B cell (primary cell): ENCODE results near the gene RSBN1. TPM values are rescaled to one million over a fixed set of nuclear protein-coding genes. Genes with fewer than 3 reads are reported as not detected.

Experiments
- ATAC-seq: fragments of 200-7000 bp; cut with Tn5 transposase; one replicate; pipeline ENCODE4 v1.10.0; 2021; ENCODE audit warnings: low read depth, mild to moderate bottlenecking, moderate number of reproducible peaks, moderate library complexity
- CTCF ChIA-PET: fragments of 350-600 bp; sonication (Branson Sonifier 250); formaldehyde crosslinking; loops from one replicate; lab custom pipeline; 2021; ENCODE audit warnings: antibody characterized with exemption, inconsistent platforms; lab: Charles Lee
- POLR2A ChIA-PET: fragments of 350-600 bp; sonication (Branson Sonifier 250); formaldehyde crosslinking; loops from one replicate; lab custom pipeline; 2021; ENCODE audit warnings: antibody characterized with exemption; lab: Charles Lee
- DNase-seq: peaks from one replicate; pipeline ENCODE4 v3.0.0; 2013
- H2AFZ ChIP-seq: 2 replicates; pipeline ENCODE4 v1.6.1; 2012; ENCODE audit warnings: mild to moderate bottlenecking, low read depth, low read length; ENCODE audit not compliant: insufficient read depth, poor library complexity, severe bottlenecking
- H3K27ac ChIP-seq, 2 donors: 1 replicate in 1 of 2; 2 replicates in 1 of 2; pipeline ENCODE4 v1.5.1; 2012 to 2013; ENCODE audit warnings: low read length in 2 of 2, mild to moderate bottlenecking in 2 of 2, moderate library complexity in 1 of 2
- H3K27me3 ChIP-seq, 4 experiments: fragments of 200-600 bp in 1 of 4; sonication (generic) in 1 of 4; replicated peaks in 1 of 4; 1 replicate in 2 of 4; 2 replicates in 2 of 4; pipeline versions ENCODE4 v1.6.1 to v1.7.0; 2013 to 2016; ENCODE audit warnings: low read length in 3 of 4, mild to moderate bottlenecking in 2 of 4, mixed read lengths in 1 of 4, moderate library complexity in 1 of 4; ENCODE audit not compliant: insufficient read depth in 4 of 4, control insufficient read depth in 3 of 4; ENCODE audit errors: control extremely low read depth in 1 of 4
- H3K36me3 ChIP-seq, 2 experiments: replicated peaks in 1 of 2; 1 replicate in 1 of 2; 2 replicates in 1 of 2; pipeline versions ENCODE4 v1.6.1 to v1.7.1; 2013; ENCODE audit warnings: low read length in 1 of 2; ENCODE audit not compliant: insufficient read depth in 2 of 2, control insufficient read depth in 1 of 2; ENCODE audit errors: control extremely low read depth in 1 of 2, extremely low read depth in 1 of 2
- H3K4me1 ChIP-seq, 2 donors: fragments of 200-600 bp in 1 of 2; sonication (generic) in 1 of 2; 1 replicate in 1 of 2; 2 replicates in 1 of 2; pipeline versions ENCODE4 v1.5.1 to v1.6.1; 2013 to 2017; ENCODE audit warnings: low read length in 2 of 2; ENCODE audit not compliant: control insufficient read depth in 2 of 2, insufficient read depth in 2 of 2
- H3K4me2 ChIP-seq: replicated peaks from 2 replicates; pipeline ENCODE3; 2012; ENCODE audit warnings: mild to moderate bottlenecking, low read depth, low read length; ENCODE audit not compliant: poor library complexity, severe bottlenecking
- H3K4me3 ChIP-seq, 5 experiments: fragments of 200-600 bp in 1 of 5; sonication (generic) in 1 of 5; 1 replicate in 3 of 5; 2 replicates in 2 of 5; pipeline versions ENCODE4 v1.5.1 to v1.7.0; 2011 to 2016; ENCODE audit warnings: low read length in 4 of 5, mild to moderate bottlenecking in 4 of 5, low read depth in 2 of 5, control low read depth in 1 of 5, moderate library complexity in 1 of 5; ENCODE audit not compliant: insufficient read depth in 1 of 5; ENCODE audit errors: control extremely low read depth in 1 of 5, extremely low read depth in 1 of 5
- H3K79me2 ChIP-seq: fragments of 200-600 bp; sonication (generic); one replicate; pipeline ENCODE4 v1.6.0; 2016; ENCODE audit warnings: low read length; ENCODE audit not compliant: control insufficient read depth, insufficient read depth
- H3K9ac ChIP-seq: fragments of 200-600 bp; sonication (generic); 2 replicates; pipeline ENCODE4 v1.6.1; 2017; ENCODE audit warnings: mild to moderate bottlenecking, low read length, moderate library complexity
- H3K9me3 ChIP-seq, 3 donors: one replicate each; pipeline versions ENCODE4 v1.6.1 to v1.7.1; 2013; ENCODE audit warnings: low read length in 2 of 3; ENCODE audit not compliant: control insufficient read depth in 2 of 3, insufficient read depth in 1 of 3; ENCODE audit errors: control extremely low read depth in 1 of 3
- H4K20me1 ChIP-seq: 2 replicates; pipeline ENCODE4 v1.6.0; 2012; ENCODE audit warnings: mild to moderate bottlenecking, low read length; ENCODE audit not compliant: insufficient read depth, control insufficient read depth, poor library complexity, severe bottlenecking
- H3K27ac Mint-ChIP-seq: one replicate; pipeline ENCODE4 v1.8.0; 2021; ENCODE audit warnings: mixed read lengths
- H3K27me3 Mint-ChIP-seq: one replicate; pipeline ENCODE4 v1.8.0; 2021; ENCODE audit warnings: mixed read lengths
- H3K4me1 Mint-ChIP-seq: one replicate; pipeline ENCODE4 v1.8.0; 2021; ENCODE audit warnings: mixed read lengths
- H3K4me3 Mint-ChIP-seq: one replicate; pipeline ENCODE4 v1.8.0; 2021; ENCODE audit warnings: mixed read lengths
- H3K9me3 Mint-ChIP-seq: one replicate; pipeline ENCODE4 v1.8.0; 2022; ENCODE audit warnings: mixed read lengths; ENCODE audit not compliant: insufficient read depth
- EZH2 ChIP-seq: IDR thresholded peaks from 2 replicates; pipeline ENCODE4 v1.6.1; 2012; ENCODE audit warnings: borderline replicate concordance, low read depth, mild to moderate bottlenecking, moderate library complexity, low read length; ENCODE audit not compliant: insufficient read depth, poor library complexity, severe bottlenecking
- WGBS: methylation state at CpG from one replicate; pipeline ENCODE4 v1.1.5; 2013; ENCODE audit warnings: missing lambda C conversion rate; ENCODE audit not compliant: insufficient coverage; 5-methylcytosine and 5-hydroxymethylcytosine counted together
- intact Hi-C: fragments of 100-400 bp; cut with micrococcal nuclease; formaldehyde crosslinking; loops from one replicate; pipeline ENCODE4 v1.10.0; 2022
- polyA plus RNA-seq: library from polyadenylated mRNA; depleted of rRNA; stranded (reverse); fragments of >200 nt; gene quantifications from 2 replicates; pipeline ENCODE4 v1.2.3, GENCODE V29; 2012
- total RNA-seq, 2 donors: library from RNA; stranded (reverse); fragments of 120-200 nt in 1 of 2; gene quantifications; 1 replicate in 1 of 2; 2 replicates in 1 of 2; pipeline versions ENCODE4 v1.2.3 to v1.2.4, GENCODE V29; 2013 to 2022
- TF ChIP-seq, protein P1 (sequence below): fragments of 200-600 bp; IDR thresholded peaks from one replicate; pipeline ENCODE4 v1.8.0; 2022; ENCODE audit warnings: antibody characterized with exemption, mild to moderate bottlenecking

RSBN1 gene
- total and polyA plus RNA-seq, 2 donors (not counting 1 experiment from before 2014, with no cell fraction given) = 20.6 to 40.2 TPM

DNA sequence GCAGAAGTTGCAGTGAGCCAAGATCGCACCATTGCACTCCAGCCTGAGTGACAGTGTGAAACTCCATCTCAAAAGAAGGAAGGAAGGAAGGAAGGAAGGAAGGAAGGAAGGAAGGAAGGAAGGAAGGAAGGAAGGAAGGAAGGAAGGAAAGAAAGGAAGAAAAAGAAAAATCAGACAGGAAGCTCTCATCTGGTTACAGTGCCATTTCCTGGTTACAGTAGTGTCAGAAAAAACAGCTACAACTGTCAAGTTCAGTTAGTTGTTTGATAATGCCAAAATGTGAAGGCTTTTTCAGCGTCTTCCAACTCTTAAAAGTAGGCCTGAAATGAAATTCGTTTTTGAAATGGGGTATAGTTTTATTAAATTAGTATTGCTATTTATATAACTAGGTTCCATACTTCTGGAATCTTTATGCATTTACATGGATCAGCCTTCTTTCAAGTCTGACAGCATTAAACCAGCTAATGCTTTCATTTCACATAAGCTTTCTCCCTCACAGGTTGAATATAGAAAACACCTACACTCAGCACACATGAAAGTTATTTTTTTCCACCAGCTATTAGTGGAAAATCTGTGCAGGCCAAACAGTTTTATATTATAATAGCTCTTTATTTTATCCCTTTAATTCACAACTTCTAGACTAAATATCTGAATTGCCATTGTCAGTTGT is 38.0 kb upstream of the RSBN1 start:
- no peaks in the 10 kb centered on the region for H3K79me2 ChIP-seq
- H3K4me1 ChIP-seq = no peaks in the 10 kb centered on the region
- no peak overlapping the region for H3K4me3 Mint-ChIP-seq
- ATAC-seq (no peak), DNase-seq (no peak)
- no peak overlapping the region for H2AFZ ChIP-seq
- H3K27ac Mint-ChIP-seq = peak overlapping the region; percentile 46
- H3K4me2 ChIP-seq = no peak overlapping the region
- H4K20me1 ChIP-seq = no peaks in the 10 kb centered on the region
- H3K36me3 ChIP-seq = peaks cover 10 to 36% of the 10 kb centered on the region in 2 experiments
- H3K27me3 Mint-ChIP-seq = no peaks in the 10 kb centered on the region
- no peak overlapping the region for H3K27ac ChIP-seq
- H3K27me3 ChIP-seq = no peaks in the 10 kb centered on the region
- WGBS = no CpG with 5 or more reads among the region's 3 CpGs
- H3K9me3 ChIP-seq = peaks cover 1 to 4% (median 3%) of the 10 kb centered on the region in 3 donors
- no peak overlapping the region for H3K9ac ChIP-seq
- intact Hi-C loops = no loop called here
- CTCF ChIA-PET = interaction anchor here (0.7 to 1.7 kb wide), 4 partner anchors 15 to 79 kb away, joined by 3 to 7 read pairs (median 4); partner anchors contain the start of genes AP4B1 and HIPK1
- H3K4me3 ChIP-seq = no peak overlapping the region
- H3K4me1 Mint-ChIP-seq = peaks cover 7% of the 10 kb centered on the region
- no peaks in the 10 kb centered on the region for H3K9me3 Mint-ChIP-seq
- POLR2A ChIA-PET = no interaction called here
- TF ChIP-seq EZH2 = no peak
- TF ChIP-seq, protein P1, sequence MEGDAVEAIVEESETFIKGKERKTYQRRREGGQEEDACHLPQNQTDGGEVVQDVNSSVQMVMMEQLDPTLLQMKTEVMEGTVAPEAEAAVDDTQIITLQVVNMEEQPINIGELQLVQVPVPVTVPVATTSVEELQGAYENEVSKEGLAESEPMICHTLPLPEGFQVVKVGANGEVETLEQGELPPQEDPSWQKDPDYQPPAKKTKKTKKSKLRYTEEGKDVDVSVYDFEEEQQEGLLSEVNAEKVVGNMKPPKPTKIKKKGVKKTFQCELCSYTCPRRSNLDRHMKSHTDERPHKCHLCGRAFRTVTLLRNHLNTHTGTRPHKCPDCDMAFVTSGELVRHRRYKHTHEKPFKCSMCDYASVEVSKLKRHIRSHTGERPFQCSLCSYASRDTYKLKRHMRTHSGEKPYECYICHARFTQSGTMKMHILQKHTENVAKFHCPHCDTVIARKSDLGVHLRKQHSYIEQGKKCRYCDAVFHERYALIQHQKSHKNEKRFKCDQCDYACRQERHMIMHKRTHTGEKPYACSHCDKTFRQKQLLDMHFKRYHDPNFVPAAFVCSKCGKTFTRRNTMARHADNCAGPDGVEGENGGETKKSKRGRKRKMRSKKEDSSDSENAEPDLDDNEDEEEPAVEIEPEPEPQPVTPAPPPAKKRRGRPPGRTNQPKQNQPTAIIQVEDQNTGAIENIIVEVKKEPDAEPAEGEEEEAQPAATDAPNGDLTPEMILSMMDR = no peak

DNA sequence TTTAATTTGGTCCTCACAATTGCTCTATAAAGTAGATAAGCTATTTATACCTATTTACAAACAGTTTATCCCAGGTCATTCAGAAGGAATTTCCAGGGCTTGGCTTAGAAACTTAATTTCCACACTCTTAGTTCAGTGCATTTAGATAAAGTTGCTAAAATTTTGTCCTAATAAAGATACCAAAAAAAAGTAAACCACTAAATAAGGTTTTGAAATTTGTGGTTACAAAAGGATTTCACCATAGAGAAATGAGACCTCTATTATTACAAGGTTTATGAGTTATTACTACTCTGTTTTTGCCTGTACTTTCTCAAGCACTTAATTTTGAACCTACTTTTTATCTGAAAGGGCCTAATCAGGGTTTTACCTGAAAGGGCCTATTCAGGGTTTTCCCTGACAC is 36.8 kb upstream of the RSBN1 start:
- DNase-seq (no peak), ATAC-seq (no peak)
- H3K27me3 ChIP-seq = no peaks in the 10 kb centered on the region
- peaks cover 6 to 27% of the 10 kb centered on the region in 2 experiments for H3K36me3 ChIP-seq
- H3K4me1 ChIP-seq = no peaks in the 10 kb centered on the region
- no peak overlapping the region for H3K4me2 ChIP-seq
- H3K27ac ChIP-seq = no peak overlapping the region
- H3K4me1 Mint-ChIP-seq = peaks cover 5% of the 10 kb centered on the region
- H3K9ac ChIP-seq = no peak overlapping the region
- H3K79me2 ChIP-seq = no peaks in the 10 kb centered on the region
- H3K4me3 Mint-ChIP-seq = no peak overlapping the region
- intact Hi-C loops = no loop called here
- no peaks in the 10 kb centered on the region for H4K20me1 ChIP-seq
- ChIA-PET POLR2A (no interaction called here), CTCF (interaction anchor here (1.4 to 1.7 kb wide), 2 partner anchors 20 to 55 kb away, joined by 3 read pairs; partner anchors contain the start of gene AP4B1)
- no peaks in the 10 kb centered on the region for H3K27me3 Mint-ChIP-seq
- no peaks in the 10 kb centered on the region for H3K9me3 Mint-ChIP-seq
- TF ChIP-seq, protein P1 = no peak
- TF ChIP-seq EZH2 = no peak
- H3K9me3 ChIP-seq = peaks cover 1 to 4% (median 3%) of the 10 kb centered on the region in 3 donors
- H3K4me3 ChIP-seq = no peak overlapping the region
- no peak overlapping the region for H2AFZ ChIP-seq
- H3K27ac Mint-ChIP-seq = no peak overlapping the region
